ENCODE measurements around the gene PAPSS2. TPM values are rescaled to one million over a fixed set of nuclear protein-coding genes. Genes with fewer than 3 reads are reported as not detected.

Gene PAPSS2
- total RNA-seq, 4 donors from 2014 or later, result 2.2 to 5.1 (median 4.5) TPM

DNA sequence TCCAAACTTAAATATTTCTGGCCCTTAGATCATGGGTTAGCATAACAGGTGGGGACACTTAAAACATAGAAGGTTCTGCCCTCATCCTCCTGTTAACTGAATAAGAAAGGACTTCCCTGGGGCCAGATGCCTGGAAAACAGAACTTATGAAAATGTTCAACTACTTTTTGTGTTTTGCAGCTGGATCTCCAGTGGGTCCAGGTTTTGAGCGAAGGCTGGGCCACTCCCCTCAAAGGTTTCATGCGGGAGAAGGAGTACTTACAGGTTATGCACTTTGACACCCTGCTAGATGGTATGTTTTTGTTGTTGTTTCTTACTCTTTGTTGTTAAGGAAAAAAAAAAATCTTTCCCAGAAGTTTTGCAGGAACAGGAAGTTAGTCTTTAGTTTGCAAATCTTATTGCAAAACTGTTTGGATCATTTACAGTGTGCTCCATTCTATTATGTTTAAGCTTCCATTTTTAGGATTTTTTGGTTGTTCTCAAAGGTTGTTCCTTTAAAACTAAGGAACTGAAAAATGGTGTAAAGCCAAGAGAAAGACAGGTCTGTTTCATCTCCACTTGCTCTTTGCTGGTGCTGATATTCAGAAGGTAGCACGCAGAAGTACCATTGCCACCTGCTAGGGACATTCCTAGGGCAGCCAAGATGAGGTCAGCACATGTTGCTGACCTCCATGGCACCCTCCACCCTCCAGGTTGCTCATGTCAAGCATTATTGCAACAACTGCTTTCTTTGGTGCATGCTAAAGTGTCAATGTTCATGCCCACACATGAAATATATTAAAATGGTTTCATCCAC lies 56.1 kb downstream of the PAPSS2 start:
- 80 to 85% methylated on average over 3 of the region's 3 CpGs for WGBS, 2 donors
- DNase-seq (ENCODE audit: low spot score in 2 of 2), result no peak
- TF ChIP-seq, protein P1, sequence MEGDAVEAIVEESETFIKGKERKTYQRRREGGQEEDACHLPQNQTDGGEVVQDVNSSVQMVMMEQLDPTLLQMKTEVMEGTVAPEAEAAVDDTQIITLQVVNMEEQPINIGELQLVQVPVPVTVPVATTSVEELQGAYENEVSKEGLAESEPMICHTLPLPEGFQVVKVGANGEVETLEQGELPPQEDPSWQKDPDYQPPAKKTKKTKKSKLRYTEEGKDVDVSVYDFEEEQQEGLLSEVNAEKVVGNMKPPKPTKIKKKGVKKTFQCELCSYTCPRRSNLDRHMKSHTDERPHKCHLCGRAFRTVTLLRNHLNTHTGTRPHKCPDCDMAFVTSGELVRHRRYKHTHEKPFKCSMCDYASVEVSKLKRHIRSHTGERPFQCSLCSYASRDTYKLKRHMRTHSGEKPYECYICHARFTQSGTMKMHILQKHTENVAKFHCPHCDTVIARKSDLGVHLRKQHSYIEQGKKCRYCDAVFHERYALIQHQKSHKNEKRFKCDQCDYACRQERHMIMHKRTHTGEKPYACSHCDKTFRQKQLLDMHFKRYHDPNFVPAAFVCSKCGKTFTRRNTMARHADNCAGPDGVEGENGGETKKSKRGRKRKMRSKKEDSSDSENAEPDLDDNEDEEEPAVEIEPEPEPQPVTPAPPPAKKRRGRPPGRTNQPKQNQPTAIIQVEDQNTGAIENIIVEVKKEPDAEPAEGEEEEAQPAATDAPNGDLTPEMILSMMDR (IDR thresholded peaks at IDR 0.05), result no peak
- no peak for TF ChIP-seq POLR2A (IDR thresholded peaks at IDR 0.05)
- no peak overlapping the region for H3K4me3 ChIP-seq (ENCODE audit: low read depth, poor library complexity, severe bottlenecking)
- intact Hi-C loops (cut with DNase I; ENCODE audit: low total_unique reads), result no loop called here

DNA sequence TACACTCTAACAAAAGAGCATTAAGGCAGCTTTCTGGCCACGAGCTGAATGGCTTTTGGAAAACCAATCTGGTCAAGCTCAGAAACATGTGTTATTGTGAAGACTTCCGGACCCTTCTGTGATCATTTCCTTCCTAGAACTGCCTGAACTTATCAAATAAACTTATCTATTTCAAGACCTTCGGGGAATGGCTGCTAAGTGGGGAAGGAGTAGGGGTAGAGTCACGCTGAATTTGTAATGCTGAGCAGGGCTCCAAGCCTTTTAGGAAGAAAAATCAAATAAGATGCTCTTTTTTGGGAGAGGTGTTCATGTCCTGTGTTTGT lies 56.6 kb downstream of the PAPSS2 start:
- intact Hi-C loops (cut with DNase I; ENCODE audit: low total_unique reads), result no loop called here
- 75 to 82% methylated on average over 4 of the region's 4 CpGs for WGBS, 2 donors
- no peak overlapping the region for H3K4me3 ChIP-seq (ENCODE audit: low read depth, poor library complexity, severe bottlenecking)
- no peak for DNase-seq (ENCODE audit: low spot score in 2 of 2)
- TF ChIP-seq, protein P1 (IDR thresholded peaks at IDR 0.05), result no peak

DNA sequence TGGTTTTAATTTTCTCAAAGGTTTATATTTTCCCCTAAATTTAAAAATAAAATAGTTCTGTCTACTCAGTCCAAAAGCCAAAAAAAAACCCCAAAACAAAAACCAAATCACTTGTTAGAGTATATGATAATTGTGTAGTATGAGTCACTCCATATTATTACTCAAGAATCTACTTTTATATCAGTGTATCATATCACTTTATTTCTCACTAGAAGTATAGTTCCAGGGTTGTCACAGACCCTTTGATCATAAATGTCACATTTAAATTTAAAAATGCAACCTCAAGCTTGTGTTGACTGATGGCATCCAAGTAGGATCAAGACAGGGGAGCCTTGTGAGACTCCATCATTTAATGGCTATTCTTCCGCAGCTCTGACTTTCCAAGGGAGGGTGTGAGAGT lies 61.0 kb downstream of the PAPSS2 start:
- 96 to 100% methylated on average over 1 of the region's 1 CpG for WGBS, 2 donors
- no peak overlapping the region for H3K4me3 ChIP-seq (ENCODE audit: low read depth, poor library complexity, severe bottlenecking)
- no peak for DNase-seq (ENCODE audit: low spot score in 2 of 2)
- intact Hi-C loops (cut with DNase I; ENCODE audit: low total_unique reads), result no loop called here
- TF ChIP-seq, protein P1 (IDR thresholded peaks at IDR 0.05), result no peak
- no peak for TF ChIP-seq POLR2A (IDR thresholded peaks at IDR 0.05)

DNA sequence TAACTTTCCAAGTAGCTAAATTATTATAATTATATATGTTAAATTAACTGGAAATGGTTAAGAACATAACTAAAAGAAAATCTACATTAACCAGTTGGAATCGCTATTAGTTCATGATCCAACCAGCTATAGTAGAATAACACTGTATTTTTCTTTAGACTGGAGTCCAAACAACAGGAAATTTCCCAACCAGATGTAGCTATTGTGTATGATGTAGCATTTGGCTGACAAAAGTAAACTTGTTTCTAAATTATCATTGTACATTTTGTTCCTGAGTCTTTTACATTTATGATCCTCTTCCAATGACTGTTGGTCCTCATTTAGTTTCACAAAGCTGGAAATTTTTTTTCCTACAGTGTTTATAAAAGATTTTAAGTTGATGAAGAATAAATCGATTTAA lies 62.1 kb downstream of the PAPSS2 start:
- H3K4me3 ChIP-seq (ENCODE audit: low read depth, poor library complexity, severe bottlenecking), result no peak overlapping the region
- no peak for DNase-seq (ENCODE audit: low spot score in 2 of 2)
- intact Hi-C loops (cut with DNase I; ENCODE audit: low total_unique reads), result no loop called here
- WGBS, 2 donors, result 88 to 95% methylated on average over 2 of the region's 2 CpGs
- TF ChIP-seq, protein P1 (IDR thresholded peaks at IDR 0.05), result no peak

DNA sequence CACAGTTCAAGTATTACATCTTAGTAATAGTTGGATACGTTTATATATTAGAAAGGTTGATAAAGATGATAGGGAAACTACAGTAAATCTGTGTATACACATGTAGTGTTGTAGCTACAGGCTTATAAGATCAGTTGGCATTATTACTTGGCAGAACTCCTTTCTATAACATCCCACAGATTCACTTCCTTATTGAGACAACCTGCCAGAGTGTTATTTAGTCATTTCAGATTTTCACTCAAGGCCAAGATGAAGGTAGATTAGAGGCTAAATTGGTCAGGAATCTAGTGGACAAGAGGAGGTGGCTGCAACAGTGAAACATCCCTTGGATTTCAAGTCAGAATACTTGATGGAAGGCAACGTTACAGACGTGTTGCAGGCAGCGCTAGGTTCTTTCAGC lies 63.0 kb downstream of the PAPSS2 start:
- intact Hi-C loops (cut with DNase I; ENCODE audit: low total_unique reads), result no loop called here
- no peak overlapping the region for H3K4me3 ChIP-seq (ENCODE audit: low read depth, poor library complexity, severe bottlenecking)
- no peak for DNase-seq (ENCODE audit: low spot score in 2 of 2)
- TF ChIP-seq, protein P1 (IDR thresholded peaks at IDR 0.05), result no peak
- TF ChIP-seq POLR2A (IDR thresholded peaks at IDR 0.05), result no peak
- WGBS, 2 donors, result 58 to 63% methylated on average over 4 of the region's 4 CpGs

DNA sequence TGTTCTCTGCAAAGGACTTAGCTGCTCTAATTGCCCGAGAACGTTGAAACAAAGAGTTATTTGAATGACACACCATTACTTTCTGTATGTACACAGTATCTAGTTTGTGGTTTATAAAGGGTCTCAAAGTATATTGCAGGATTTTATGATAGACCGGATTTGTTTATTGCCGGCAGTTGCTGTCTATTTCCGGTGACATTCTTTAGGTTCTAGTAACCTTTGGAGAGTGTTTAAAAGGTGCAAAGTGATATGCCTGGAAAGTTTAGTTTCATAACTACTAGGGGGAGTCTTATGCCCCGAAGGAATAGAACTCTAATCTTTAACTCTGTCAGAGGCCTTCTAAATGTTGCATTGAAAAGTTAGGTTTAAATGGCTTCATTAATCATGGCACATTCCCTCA lies 63.8 kb downstream of the PAPSS2 start:
- intact Hi-C loops (cut with DNase I; ENCODE audit: low total_unique reads), result no loop called here

More for the DNA sequence above, 63.8 kb downstream of the PAPSS2 start:
- no peak overlapping the region for H3K4me3 ChIP-seq (ENCODE audit: low read depth, poor library complexity, severe bottlenecking)
- no peak for DNase-seq (ENCODE audit: low spot score in 2 of 2)
- 70 to 72% methylated on average over 6 of the region's 6 CpGs for WGBS, 2 donors
- TF ChIP-seq POLR2A (IDR thresholded peaks at IDR 0.05), result no peak
- TF ChIP-seq, protein P1 (IDR thresholded peaks at IDR 0.05), result no peak

Data from lower leg skin (tissue), 4 donors.